ENCODE measurements around the gene SAMD3. TPM values are rescaled to one million over a fixed set of nuclear protein-coding genes. Genes with fewer than 3 reads are reported as not detected.

The SAMD3 gene
- total and polyA plus RNA-seq, 2 of the 4 experiments (the other 2 are of a cell fraction) = 3.0 to 3.9 TPM

- in situ Hi-C loops (cut with MboI; ENCODE audit: low sequenced_read_pairs) = no loop called here
- H3K4me3 ChIP-seq (ENCODE audit: insufficient read depth, low read depth, low read length) = no peak overlapping the region
- no peak for ATAC-seq (ENCODE audit: low read depth)
- H3K9me1 ChIP-seq (ENCODE audit: insufficient read depth, low read length) = no peaks in the 10 kb centered on the region
- H2AK5ac ChIP-seq (ENCODE audit: low read depth, low read length) = no peak overlapping the region
- ChIA-PET POLR2A (ENCODE audit: unreplicated experiment) (no interaction called here), CTCF (no interaction called here)
- no peak overlapping the region for H3K9ac ChIP-seq (ENCODE audit: low read depth, low read length)
- no peaks in the 10 kb centered on the region for H4K20me1 ChIP-seq (ENCODE audit: insufficient read depth, low read length)
- no peak overlapping the region for H3K4ac ChIP-seq (ENCODE audit: low read depth, low read length)
- no peak overlapping the region for H4K8ac ChIP-seq (ENCODE audit: low read depth in 2 of 2, low read length in 2 of 2)
- no peaks in the 10 kb centered on the region for H3K27me3 ChIP-seq (ENCODE audit: control insufficient read depth, insufficient read depth, low read length)
- no peak overlapping the region for H2AK9ac ChIP-seq (replicated peaks; ENCODE audit: low read depth, low read length, poor library complexity)
- intact Hi-C loops (cut with micrococcal nuclease) = no loop called here
- no peak overlapping the region for H3K14ac ChIP-seq (replicated peaks; ENCODE audit: low read depth, low read length)
- H3K79me1 ChIP-seq (ENCODE audit: low read depth in 1 of 2, low read length in 2 of 2) = no peaks in the 10 kb centered on the region
- no peak overlapping the region for H2BK20ac ChIP-seq (ENCODE audit: low read depth, low read length)
- no peak for TF ChIP-seq CEBPB (IDR thresholded peaks at IDR 0.05; ENCODE audit: low read depth, low read length)
- TF ChIP-seq CHD1 (IDR thresholded peaks at IDR 0.05; ENCODE audit: low read depth, low read length) = no peak
- TF ChIP-seq RCOR1 (IDR thresholded peaks at IDR 0.05; ENCODE audit: insufficient replicate concordance, low read length) = no peak
- no peak for TF ChIP-seq POLR2A (IDR thresholded peaks at IDR 0.05; ENCODE audit: low read depth, low read length)
- no peak for TF ChIP-seq RFX5 (IDR thresholded peaks at IDR 0.05; ENCODE audit: low read depth, low read length)
- no peak for TF ChIP-seq ELK1 (IDR thresholded peaks at IDR 0.05; ENCODE audit: borderline replicate concordance, low read depth, low read length)
- TF ChIP-seq FOS (IDR thresholded peaks at IDR 0.05; ENCODE audit: low read depth, low read length) = no peak
- no peak for TF ChIP-seq MAFK (IDR thresholded peaks at IDR 0.05; ENCODE audit: low read depth, low read length)
- TF ChIP-seq RAD21 (IDR thresholded peaks at IDR 0.05; ENCODE audit: low read length) = no peak
- no peak for TF ChIP-seq USF2 (IDR thresholded peaks at IDR 0.05; ENCODE audit: low read depth, low read length)
- no peak for TF ChIP-seq SMC3 (IDR thresholded peaks at IDR 0.05; ENCODE audit: low read depth, low read length)
- TF ChIP-seq MXI1 (IDR thresholded peaks at IDR 0.05; ENCODE audit: borderline replicate concordance, low read depth, low read length) = no peak
- no peak for TF ChIP-seq NFE2L2 (IDR thresholded peaks at IDR 0.05; ENCODE audit: low read depth, low read length)
- no peak for TF ChIP-seq BHLHE40 (IDR thresholded peaks at IDR 0.05; ENCODE audit: low read depth, low read length)
- no peak for TF ChIP-seq MAZ (IDR thresholded peaks at IDR 0.05; ENCODE audit: borderline replicate concordance, low read depth, low read length)
- H4K91ac ChIP-seq (ENCODE audit: insufficient read depth, low read depth, low read length) = no peak overlapping the region
- no peaks in the 10 kb centered on the region for H3K36me3 ChIP-seq (ENCODE audit: control insufficient read depth, insufficient read depth, low read length)
- H2AFZ ChIP-seq (replicated peaks; ENCODE audit: low read length, poor library complexity) = no peak overlapping the region
- no peak overlapping the region for H2BK15ac ChIP-seq (ENCODE audit: low read depth, low read length)
- no peak overlapping the region for H3K56ac ChIP-seq (ENCODE audit: extremely low read depth, insufficient read depth, low read length)
- H3K9me3 ChIP-seq (ENCODE audit: control insufficient read depth, insufficient read depth, low read length) = no peaks in the 10 kb centered on the region
- H3K23ac ChIP-seq (ENCODE audit: low read depth, low read length) = no peak overlapping the region
- H2BK120ac ChIP-seq (ENCODE audit: low read depth, low read length) = no peak overlapping the region
- H2BK5ac ChIP-seq (ENCODE audit: low read depth, low read length, poor library complexity, severe bottlenecking) = no peak overlapping the region
- BruUV-seq (replicated peaks) = no TSS peak
- dilution Hi-C loops (cut with HindIII; ENCODE audit: low sequenced_read_pairs, unreplicated experiment) = no loop called here
- no peak for DNase-seq
- H3K27ac ChIP-seq (ENCODE audit: insufficient read depth, low read length) = no peak overlapping the region
- H4K5ac ChIP-seq (ENCODE audit: low read depth, low read length) = no peak overlapping the region
- no peak overlapping the region for H3K4me2 ChIP-seq (ENCODE audit: low read depth, low read length)
- no peaks in the 10 kb centered on the region; the same call in 1 of the 2 replicates for H3K4me1 ChIP-seq (ENCODE audit: control insufficient read depth, insufficient read depth, low read length)
- no peak overlapping the region for H3K18ac ChIP-seq (ENCODE audit: low read depth, low read length)
- no CpG with 5 or more reads among the region's 4 CpGs for WGBS, 2 experiments (ENCODE audit: extremely low coverage in 2 of 2, insufficient read length in 1 of 2)
Observed at GRCh38 chr6:130229645-130230044, 6.9 kb upstream of the SAMD3 start.
